EH (cell line): ENCODE results near the gene TSPAN5.
"Not testable (repeated sequence)": the region's sequence is repeated elsewhere in the genome, so short reads cannot be mapped to it uniquely, and the experiment has no call there.

Experiments
- DNase-seq: peaks from one replicate; pipeline ENCODE4 v3.0.0-alpha.2; 2015; ENCODE audit warnings: low read depth

The TSPAN5 gene

GRCh38 chr4:98546910-98547594 lies 111.4 kb downstream of the TSPAN5 start:
- peak; percentile 77 for DNase-seq

GRCh38 chr4:98544818-98545414 lies 113.5 kb downstream of the TSPAN5 start:
- DNase-seq: no peak

GRCh38 chr4:98544141-98544817 lies 114.1 kb downstream of the TSPAN5 start:
- no peak for DNase-seq

GRCh38 chr4:98542011-98542410 lies 116.4 kb downstream of the TSPAN5 start:
- no peak for DNase-seq

GRCh38 chr4:98540803-98541202 lies 117.6 kb downstream of the TSPAN5 start:
- no peak for DNase-seq

- DNase-seq: no peak
Measured at GRCh38 chr4:98539741-98540140, 118.7 kb downstream of the TSPAN5 start.

GRCh38 chr4:98539299-98539698 lies 119.1 kb downstream of the TSPAN5 start:
- no peak for DNase-seq

GRCh38 chr4:98536631-98537030 lies 121.8 kb downstream of the TSPAN5 start:
- DNase-seq: no peak

- not testable (repeated sequence) for DNase-seq
Measured at GRCh38 chr4:98534146-98534545, 124.3 kb downstream of the TSPAN5 start.

GRCh38 chr4:98530572-98530971 lies 127.8 kb downstream of the TSPAN5 start:
- no peak for DNase-seq

- DNase-seq: no peak
Measured at GRCh38 chr4:98529970-98530569, 128.3 kb downstream of the TSPAN5 start.

- DNase-seq: no peak
Measured at GRCh38 chr4:98528882-98529281, 129.5 kb downstream of the TSPAN5 start.

GRCh38 chr4:98527534-98528269 lies 130.7 kb downstream of the TSPAN5 start:
- no peak for DNase-seq

GRCh38 chr4:98524230-98524629 lies 134.2 kb downstream of the TSPAN5 start:
- DNase-seq: no peak

GRCh38 chr4:98522636-98523395 lies 135.6 kb downstream of the TSPAN5 start:
- peak; percentile 95 for DNase-seq

GRCh38 chr4:98522062-98522461 lies 136.3 kb downstream of the TSPAN5 start:
- DNase-seq: no peak

GRCh38 chr4:98521486-98521885 lies 136.9 kb downstream of the TSPAN5 start:
- no peak for DNase-seq

- DNase-seq: no peak
Measured at GRCh38 chr4:98519268-98519977, 139.0 kb downstream of the TSPAN5 start.

- DNase-seq: no peak
Measured at GRCh38 chr4:98518559-98519267, 139.7 kb downstream of the TSPAN5 start.
